SK-MEL-5 (cell line): ENCODE results near the gene STXBP4. TPM values are rescaled to one million over a fixed set of nuclear protein-coding genes. Genes with fewer than 3 reads are reported as not detected.

Experiments
- small RNA-seq, 2 experiments: library from RNA; depleted of rRNA; stranded (forward); fragments of <200 nt; gene quantifications; one replicate each; pipeline ENCODE3, GENCODE V24; 2014
- total RNA-seq: library from RNA; depleted of rRNA; stranded (reverse); fragments of >200 nt; shearing (Covaris generic); gene quantifications from 2 replicates; pipeline ENCODE4 v1.2.3, GENCODE V29; 2014; rRNA removed

Gene STXBP4
- total RNA-seq, 1 experiment from 2014 or later, result 6.0 TPM

Small RNA genes within 50 kb of the gene (small RNA-seq; reads per million reads assigned to genes)
- 0 reads per million in 2 experiments for gene AC007485.1

Other genes with a start within 250 kb of the STXBP4 start
- 51.8 and 54.8 TPM in 2 replicates for gene TOM1L1, start 67.9 kb upstream of the STXBP4 start, total RNA-seq
- 49.7 and 56.9 TPM in 2 replicates for gene COX11, start 111 bp upstream of the STXBP4 start, total RNA-seq